GM12875 (cell line): ENCODE results near the gene HTT-AS.
A peak's percentile ranks its signal among the peaks of the same experiment; 100 is the strongest.

Experiments
- H3K4me3 ChIP-seq: one replicate; pipeline ENCODE4 v1.5.1; 2011; ENCODE audit warnings: low read depth, low read length, control low read depth
- CTCF ChIP-seq: IDR thresholded peaks from 2 replicates; pipeline ENCODE4 v1.5.1; 2011; ENCODE audit warnings: low read depth, mild to moderate bottlenecking, control low read depth, inconsistent platforms, low read length, moderate library complexity, borderline replicate concordance; ENCODE audit not compliant: insufficient read depth

The HTT-AS gene

DNA sequence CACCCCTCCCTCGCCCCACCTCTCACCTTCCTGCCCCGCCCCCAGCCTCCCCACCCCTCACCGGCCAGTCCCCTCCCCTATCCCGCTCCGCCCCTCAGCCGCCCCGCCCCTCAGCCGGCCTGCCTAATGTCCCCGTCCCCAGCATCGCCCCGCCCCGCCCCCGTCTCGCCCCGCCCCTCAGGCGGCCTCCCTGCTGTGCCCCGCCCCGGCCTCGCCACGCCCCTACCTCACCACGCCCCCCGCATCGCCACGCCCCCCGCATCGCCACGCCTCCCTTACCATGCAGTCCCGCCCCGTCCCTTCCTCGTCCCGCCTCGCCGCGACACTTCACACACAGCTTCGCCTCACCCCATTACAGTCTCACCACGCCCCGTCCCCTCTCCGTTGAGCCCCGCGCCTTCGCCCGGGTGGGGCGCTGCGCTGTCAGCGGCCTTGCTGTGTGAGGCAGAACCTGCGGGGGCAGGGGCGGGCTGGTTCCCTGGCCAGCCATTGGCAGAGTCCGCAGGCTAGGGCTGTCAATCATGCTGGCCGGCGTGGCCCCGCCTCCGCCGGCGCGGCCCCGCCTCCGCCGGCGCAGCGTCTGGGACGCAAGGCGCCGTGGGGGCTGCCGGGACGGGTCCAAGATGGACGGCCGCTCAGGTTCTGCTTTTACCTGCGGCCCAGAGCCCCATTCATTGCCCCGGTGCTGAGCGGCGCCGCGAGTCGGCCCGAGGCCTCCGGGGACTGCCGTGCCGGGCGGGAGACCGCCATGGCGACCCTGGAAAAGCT is at the start of gene HTT-AS, which contains the start of gene HTT:
TSS of gene HTT-AS (minus strand) at position 461 of the 768 bp plus-strand sequence.
TSS of gene HTT (plus strand) at position 604 of the 768 bp plus-strand sequence. CDS start at position 749, 145 bp downstream.
- peak within 1 kb of the TSS; percentile 93 for H3K4me3 ChIP-seq
- no peak for TF ChIP-seq CTCF

DNA sequence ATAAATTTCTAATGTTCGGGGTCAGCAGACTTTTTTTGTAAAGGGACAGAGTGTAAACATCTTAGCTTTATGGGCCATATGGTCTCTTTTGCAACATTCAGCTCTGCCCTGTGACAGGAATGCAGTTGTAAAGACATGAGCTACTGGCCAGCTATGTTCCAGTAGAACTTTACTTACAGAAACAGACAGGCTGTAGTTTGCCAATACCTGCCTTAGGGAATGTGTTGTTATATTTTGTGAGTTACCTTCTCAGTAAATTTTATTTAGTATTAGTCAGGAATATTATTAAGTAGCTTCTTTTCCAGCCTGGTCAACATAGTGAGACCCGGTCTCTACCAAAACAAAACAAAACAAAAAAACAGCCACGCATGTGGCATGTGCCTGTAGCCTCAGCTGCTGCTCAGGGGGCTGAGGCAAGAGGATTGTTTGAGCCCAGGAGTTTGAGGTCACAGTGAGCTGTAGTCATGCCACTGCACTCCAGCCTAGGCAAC is 48.9 kb upstream of the HTT-AS start:
- TF ChIP-seq CTCF, result no peak
- no peak overlapping the region for H3K4me3 ChIP-seq

GRCh38 chr4:3122081-3122563 is 47.8 kb upstream of the HTT-AS start:
- no peak for TF ChIP-seq CTCF
- no peak overlapping the region for H3K4me3 ChIP-seq

- H3K4me3 ChIP-seq, result no peak overlapping the region
- no peak for TF ChIP-seq CTCF
Observed at GRCh38 chr4:3121596-3121995, 47.3 kb upstream of the HTT-AS start.

DNA sequence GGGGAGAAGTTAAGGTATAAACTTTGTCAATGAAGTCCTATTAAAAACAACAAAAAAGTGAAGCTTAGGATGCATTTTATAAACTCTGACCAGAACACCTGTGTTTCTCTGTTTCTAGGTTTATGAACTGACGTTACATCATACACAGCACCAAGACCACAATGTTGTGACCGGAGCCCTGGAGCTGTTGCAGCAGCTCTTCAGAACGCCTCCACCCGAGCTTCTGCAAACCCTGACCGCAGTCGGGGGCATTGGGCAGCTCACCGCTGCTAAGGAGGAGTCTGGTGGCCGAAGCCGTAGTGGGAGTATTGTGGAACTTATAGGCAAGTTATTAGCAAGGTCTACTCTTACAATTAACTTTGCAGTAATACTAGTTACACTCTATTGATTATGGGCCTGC is 46.8 kb upstream of the HTT-AS start:
- H3K4me3 ChIP-seq, result no peak overlapping the region
- TF ChIP-seq CTCF, result no peak

DNA sequence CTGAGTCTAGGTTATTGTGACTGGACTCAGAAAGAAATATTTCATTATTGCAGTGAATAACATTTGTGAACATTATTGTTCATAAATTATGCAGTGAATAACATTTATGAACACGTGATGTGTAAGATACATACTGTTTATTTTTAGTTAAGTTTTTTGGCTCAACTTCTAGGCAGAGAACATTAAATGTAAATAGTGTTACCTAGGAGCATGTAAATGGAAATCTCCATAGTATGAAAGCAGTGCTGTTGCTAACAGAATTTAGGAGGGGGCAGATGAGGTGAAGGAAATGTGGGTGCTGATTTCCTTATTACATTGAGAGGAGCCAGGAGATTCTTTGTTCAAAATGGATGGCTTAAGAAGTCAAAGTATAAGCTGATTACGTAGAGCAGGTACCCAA is 45.1 kb upstream of the HTT-AS start:
- TF ChIP-seq CTCF, result no peak
- no peak overlapping the region for H3K4me3 ChIP-seq

- no peak overlapping the region for H3K4me3 ChIP-seq
- TF ChIP-seq CTCF, result no peak
Observed at GRCh38 chr4:3118312-3118711, 44.0 kb upstream of the HTT-AS start.
